Stimulated activated CD8-positive, alpha-beta memory T cell treated with anti-CD3 and anti-CD28 coated beads, Interleukin-15, amount 100 ng/mL, for 4 hours (primary cell): Measurements from ENCODE around the gene SRRM2.
A peak's percentile ranks its signal among the peaks of the same experiment; 100 is the strongest.

Source experiments
- DNase-seq, 2 donors: peaks; one replicate each; pipeline ENCODE4 v3.0.0-alpha.2; 2020; ENCODE audit warnings: low read depth in 2 of 2

SRRM2 gene

DNA sequence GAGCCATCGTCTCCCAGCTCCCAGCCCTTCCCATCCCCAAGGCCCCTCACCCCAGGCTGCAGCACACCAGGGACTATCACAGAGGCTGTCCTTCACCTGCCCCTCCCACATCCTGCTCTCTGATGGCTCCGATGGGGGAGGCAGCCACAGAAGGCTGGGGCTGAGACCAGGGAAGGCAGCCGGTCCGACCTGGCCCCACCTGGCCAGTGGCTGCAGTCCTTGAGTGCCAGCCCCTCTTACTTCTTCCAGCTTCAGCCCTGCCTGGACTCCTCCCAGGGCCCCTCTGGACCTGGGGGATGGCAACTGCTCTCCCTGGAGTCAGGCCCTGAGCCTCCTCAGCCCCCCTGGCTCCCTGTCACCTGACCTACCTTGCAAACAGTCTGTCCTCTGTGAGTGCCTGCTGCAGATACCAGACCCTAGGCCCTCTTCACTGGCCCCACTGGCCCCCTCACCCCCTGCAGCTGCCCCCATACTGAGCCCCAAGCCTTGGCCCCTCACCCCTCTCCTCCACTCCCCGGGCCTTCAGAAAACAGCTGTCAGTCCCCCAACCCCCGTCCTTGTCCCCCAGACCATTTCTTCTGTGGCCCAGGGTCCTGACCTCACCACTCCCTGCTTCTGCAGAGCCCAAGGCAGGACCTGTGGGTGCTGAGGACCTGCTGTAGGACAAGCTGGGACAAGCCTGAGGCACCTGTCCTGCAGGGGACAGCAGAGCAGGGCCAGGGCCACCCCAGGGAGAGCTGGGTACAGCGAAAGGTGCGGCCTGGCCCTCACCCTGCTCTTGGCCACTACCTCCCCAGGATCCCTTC is 12.6 kb upstream of the SRRM2 start:
- DNase-seq, result no peak

DNA sequence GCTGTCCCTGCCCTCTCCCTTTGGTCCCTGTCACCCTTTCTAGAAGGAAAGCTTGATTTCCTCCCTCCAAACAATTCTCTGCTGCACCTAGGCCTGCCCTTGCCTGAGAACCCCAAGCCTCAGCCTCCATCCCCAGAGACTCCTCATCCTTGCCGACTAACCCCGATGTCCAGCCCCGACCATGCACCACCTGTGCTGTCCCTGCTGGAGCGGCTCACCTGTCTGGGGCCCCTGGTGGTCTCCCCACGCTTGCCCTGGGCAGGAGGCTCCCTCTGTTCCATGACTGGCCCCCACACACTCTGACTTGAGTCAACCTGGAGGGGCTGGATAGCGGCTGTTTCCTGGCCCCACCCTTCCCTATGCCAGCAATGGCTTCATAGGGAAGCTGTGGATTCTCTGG is 12.0 kb upstream of the SRRM2 start:
- DNase-seq, result no peak

DNA sequence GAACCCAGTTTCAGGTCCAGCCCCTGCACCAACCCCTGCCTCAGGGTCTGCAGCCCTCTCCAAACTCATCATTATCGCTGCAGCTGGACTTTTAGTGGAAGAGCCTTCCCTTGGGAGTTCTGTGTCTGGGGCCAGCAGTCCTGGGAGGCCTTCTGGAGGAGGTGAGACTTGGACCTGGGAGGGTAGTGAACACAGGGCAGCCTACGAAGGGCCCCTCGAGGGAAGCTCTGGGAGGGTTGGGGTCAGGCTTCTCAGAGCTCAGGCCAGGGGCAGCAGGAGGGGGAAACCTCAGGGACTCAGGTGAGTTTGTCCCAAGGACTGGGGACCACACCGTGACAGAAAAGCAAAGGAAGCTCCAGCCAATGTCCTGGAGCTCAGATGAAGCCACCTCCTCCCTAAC is 11.3 kb upstream of the SRRM2 start:
- no peak for DNase-seq

DNA sequence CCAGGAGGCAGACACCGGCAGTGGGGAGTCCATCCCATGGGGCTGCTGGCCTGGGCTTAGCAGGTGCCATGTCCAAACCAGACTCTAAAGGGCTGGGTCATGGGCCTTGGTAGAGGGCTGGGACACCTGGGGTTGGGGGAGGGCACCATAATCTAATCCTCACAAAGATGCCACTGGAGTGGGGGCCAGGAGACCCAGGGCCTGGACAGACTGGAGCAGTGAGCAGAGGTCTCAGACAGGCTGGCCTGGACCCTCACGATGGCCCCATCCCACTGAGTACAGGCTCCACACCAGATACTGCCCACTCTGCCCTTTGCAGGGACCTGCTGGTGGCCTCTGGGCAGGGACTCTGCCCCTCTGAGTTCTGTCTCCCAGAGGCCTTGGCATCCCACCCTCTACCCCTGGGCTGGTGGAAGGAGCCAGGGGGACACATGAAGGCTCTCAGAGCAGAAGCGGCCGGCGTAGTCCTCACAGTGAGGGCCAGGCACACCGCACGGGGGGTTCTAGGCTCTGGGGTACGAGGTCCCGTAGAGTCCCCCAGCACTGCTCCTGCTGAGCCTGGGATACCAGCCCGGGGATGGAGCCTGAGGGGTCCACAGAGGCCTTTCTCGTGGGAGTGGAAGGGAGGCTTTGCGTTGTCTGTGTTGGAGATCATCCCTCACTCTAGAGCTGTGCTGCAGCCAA is 10.0 kb upstream of the SRRM2 start:
- DNase-seq, result no peak

DNA sequence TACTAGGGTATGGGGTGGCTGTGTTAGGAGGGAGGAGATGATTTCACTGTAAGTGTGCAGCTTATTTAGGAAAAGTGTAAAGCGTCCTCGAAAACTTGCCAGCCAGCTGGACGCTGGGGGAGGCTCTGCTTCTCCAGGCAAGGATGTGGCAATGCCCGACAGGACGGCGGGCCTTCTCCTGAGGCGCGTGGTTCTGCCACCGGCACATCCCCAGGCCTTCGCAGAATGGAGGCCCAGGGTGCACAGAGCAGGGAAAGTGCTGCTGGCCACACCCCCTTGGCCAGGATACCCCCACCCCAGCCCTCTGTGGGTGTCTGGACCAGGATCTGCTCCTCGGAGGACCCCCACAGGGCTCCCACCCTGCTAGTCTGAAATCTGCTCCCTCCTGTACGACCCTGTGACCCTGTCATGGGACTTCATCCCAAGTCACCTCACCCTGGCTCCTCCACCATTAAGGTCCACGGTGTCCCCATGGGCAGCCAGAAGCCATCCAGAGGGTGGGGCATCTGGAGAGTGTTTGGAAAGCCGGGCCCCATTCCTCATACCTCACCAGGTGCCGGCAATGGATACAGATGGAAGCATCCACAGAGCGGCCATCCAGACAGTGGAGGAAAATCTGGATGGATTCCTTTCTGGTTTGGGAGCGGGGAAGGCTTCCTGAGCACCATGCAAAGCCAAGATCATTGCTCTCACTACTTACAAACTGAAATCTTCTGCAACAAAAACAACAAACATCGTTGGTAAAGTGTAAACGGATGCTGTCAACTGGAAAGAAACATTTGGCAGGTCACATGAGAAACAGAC is 9.2 kb upstream of the SRRM2 start:
- no peak for DNase-seq

DNA sequence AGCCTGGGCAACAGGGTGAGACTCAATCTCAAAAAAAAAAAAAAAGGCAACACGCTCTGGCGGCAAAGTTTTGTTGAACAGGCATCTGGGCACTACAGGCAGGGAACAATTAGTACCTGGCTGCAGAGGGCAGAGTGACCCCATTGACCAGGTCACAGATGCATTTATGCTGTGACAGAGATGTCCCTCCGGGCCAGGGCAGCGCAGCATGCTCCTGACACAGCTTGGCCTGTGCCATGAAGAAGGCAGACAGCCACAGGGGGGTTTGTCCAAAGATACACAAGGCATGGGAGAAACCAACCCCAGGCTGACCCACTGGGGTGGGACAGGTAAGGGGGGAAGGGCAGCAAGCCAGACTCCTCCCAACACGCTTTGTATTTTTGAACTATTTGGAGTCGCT is 7.7 kb upstream of the SRRM2 start:
- DNase-seq, result no peak

DNA sequence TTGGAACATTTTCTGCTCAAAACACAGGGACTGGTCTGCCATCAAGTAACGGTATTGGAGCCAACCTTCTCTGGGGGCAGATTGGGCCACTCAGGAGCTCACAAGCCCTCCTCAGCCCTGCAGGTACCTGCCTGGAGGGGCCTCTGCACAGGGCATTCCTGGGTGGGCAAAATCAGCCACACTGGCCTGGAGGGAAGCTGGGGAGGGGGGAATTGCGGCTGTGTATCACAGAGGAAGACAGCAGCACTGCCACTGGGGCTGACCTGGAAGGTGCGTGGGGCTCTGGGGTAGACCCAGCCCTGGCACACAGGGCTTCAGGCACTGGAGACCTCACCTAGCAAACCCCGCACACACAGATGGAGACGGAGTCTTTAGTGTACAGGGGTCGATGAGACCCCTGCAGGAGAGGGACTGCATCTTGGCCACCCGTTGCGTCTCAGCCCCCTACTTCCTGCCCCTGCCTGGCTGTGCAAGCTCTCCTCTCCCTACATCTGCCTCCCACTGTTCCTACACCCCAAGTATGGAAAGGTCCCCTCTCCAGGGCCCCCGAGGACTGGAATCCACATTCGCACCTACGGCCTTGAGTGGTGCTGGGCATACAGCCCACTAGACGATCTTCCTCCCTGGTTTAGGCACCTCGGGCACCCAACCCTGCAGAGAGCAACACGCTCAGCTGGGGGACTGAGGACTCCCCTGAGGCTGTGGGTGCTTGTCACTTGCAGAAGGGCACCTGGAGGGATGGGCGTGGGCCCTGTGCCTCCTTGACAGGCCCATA is 7.1 kb upstream of the SRRM2 start:
- DNase-seq, result no peak

DNA sequence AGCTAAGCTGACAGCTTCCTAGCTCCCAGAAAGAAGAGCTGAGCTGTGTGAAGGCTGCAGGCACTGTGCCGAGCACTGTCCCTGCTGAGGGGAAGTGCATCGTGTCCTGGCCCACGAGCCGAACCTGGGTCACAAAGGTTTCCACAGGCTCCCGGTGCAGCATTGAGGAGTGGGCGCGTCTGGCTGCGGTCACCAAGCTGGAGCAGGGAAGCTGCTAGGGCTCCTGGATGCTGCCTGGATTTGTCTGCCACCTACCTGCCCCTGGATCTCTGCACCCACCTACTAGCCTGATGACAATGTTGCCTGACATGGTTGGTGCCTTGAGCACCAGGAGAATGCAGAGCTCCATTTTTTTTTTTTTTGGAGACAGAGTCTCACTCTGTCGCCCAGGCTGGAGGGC is 6.5 kb upstream of the SRRM2 start:
- DNase-seq, result no peak

DNA sequence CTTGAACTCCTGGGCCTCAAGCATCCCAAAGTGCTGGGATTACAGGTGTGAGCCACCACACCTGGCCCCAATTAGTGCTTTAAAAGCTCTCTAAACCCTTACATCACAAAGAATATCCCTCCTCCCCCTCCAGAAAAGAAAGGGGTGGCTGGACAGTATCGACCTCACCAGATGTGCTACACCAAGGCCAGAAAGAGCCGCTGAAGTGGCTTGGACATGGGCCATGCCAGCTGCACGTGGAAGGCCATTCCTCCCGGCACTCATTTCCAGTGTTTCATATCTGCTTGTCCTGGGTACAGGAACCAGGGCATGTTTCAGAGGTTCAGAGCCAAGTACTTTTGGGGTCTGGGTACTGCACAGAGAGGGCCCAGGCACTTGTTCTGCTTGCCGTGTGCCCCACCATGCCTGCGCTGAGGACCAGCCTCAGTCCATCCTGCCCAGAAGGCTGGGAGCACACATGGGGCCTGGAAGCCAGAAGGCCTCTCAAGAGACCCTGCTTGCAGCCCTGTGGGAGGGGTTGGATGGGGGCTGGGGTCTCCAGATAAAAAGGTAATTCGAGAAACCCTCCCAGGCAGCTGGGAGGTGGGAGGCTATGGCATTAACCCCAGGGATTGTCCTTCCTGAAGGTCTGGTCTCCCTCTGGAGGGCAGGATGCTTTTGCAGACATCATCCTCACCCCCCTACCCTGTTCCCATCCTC is 3.5 kb upstream of the SRRM2 start:
- DNase-seq, result no peak

DNA sequence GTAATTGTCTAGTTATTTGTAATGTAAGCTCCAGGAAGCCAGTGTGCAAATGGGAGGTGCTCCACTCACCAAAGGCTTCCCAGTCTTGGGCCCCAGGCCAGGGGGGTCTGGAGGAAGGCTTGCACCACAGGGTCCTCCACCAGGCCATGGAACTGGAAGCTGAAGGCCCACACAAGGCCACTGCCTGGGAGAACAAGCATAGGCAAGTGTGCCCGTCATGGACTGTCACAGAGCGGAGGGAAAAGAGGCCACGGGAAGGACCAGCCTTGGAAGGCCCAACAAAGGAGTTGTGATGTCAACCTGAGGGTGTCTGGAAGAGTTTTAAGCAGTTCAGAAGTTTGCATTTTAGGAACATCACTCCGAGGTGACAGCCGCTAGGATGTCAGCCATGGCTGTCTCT is 3.0 kb upstream of the SRRM2 start:
- DNase-seq, result no peak

DNA sequence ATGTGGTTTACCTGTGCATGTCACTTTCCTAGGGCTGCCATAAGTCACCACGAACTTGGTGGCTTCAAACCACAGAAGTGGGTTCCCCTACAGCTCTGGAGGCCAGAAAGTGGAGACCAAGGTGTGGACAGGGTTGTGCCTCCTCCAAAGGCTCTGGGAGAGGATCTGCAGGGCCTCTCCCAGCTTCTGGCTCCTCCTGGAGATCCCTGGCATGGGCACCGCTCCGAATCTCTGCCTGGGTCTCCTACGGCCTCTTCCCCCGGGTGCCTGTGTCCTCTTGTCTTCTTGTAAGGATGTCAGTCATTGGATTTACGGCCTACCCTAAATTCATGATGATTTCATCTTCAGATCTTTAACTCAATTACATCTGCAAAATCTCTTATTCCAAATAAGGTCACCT is 2.5 kb upstream of the SRRM2 start:
- no peak for DNase-seq

DNA sequence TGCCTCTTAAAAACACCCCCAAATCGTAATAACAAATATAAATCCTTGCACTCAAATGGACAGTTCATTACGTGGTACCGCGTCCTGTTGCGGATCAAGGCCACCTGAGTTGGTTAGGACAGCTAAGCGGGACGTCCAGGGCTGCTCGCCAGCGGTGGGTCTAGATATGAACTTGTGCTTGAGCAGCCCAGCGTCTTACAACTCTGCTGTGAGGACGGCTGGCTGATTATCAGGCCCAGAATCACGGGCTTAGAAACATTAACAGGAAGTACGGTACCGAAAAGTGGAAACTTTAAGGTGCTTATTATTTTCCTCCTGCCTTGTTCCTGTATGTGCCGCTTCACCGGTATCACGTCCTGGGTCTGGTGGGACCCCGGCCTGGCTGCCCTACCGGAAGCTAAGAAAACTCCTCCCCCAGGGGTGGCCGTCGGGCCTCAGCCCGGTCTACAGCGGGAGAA is 832 bp upstream of the SRRM2 start:
- no peak for DNase-seq

DNA sequence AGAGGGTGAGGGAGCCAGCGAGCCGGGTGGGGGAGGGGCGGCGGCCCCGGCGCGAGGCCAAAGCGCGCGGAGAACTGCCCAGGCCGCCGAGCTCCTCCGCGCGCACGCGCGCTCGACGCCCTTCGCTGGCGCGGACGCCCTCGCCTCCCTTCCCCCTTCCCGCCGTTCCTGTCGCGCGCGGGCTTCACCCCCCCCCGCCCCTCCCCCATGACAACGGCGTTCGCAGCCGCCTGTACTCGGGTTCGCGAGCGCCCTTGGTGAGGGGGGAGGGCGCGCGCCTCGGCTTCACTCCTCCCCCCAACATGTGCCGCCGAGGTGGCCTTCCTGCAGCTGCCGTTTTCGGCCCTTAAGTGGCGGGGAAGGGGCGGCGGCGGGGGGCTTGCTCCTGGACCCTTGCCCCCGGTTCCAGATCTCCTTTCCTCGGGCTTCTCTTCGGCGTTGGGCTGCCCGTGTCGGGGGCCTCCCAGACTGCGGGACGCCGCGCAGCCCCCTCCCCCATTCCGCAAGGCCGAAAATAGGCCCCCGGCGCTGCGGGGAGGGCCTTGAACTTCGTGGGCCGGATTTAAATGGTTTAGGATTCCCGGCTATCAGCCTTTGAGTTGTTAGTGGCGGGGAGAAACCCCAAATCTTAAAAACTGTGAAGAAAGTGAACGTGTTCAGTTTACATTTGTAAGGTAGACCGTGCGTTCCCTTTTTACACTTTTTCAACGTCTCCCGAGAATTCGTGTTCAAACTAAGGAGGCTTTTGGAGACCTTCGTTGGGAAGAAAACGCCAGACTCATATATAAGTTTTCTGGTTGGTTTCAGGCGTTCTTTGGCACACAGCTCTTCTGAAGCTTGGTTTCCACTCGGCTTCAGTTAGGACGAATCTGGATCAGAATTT is 653 bp downstream of the SRRM2 start:
- DNase-seq, result peak in 1 of 2 donors; percentile 30

DNA sequence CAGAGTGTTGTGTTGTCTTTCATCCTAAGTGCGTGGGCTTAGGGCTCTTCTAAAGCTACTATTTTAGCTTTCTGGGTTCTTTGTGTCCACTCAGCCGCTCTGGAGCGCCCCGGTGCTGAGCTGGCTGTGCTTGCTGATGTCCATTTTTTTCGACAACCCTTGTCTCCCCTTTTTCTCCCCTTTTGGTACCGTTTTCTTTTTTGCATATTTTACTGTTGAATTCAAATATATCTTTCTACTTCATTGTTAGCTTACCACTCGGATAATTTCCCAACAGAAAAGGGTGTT is 1.2 kb downstream of the SRRM2 start:
- no peak for DNase-seq

DNA sequence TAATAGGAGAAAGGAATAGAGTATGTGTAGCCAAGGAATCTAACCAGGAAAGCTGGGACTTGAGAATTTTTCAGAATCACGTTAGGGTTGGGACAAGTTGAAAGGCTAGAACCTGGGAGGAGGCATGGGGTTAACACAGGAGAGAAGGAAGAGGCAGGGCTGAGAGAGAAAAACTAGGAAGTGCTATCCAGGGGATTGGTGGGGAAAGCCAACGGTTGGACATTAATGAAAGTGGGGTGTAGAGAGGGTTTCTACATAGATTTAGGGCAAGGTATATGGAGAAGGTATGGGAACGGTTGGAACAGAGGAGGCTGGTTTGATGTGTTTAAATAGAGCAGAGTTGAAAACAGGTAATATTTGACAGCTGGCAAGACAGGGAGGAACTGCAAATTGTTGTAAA is 2.7 kb downstream of the SRRM2 start:
- DNase-seq, result no peak

DNA sequence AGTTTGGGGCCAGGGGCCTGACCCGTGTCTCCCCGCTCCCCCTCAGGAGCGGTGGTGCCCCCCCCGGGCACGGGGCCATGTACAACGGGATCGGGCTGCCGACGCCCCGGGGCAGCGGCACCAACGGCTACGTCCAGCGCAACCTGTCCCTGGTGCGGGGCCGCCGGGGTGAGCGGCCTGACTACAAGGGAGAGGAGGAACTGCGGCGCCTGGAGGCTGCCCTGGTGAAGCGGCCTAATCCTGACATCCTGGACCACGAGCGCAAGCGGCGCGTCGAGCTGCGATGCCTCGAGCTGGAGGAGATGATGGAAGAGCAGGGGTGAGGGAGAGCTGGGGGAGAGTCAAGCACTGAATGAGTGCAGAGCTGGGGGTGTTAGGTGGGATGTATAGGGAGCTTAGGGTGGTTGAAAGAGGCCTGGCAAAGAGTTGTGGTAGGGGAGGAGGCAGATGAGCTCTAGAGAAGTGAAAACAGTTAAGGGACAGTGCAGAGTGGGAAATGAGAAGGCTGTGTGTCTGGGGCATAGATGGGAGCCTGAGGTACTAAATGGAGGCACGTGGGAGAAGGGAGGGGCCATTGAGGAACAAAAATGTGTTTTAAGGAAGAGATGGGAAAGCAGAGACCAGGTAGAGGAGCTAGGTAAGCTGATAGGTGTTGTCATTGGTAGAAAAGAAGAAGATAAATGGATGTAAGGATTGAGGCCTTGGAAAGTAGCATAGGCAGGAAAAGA is 4.0 kb downstream of the SRRM2 start:
- no peak for DNase-seq

DNA sequence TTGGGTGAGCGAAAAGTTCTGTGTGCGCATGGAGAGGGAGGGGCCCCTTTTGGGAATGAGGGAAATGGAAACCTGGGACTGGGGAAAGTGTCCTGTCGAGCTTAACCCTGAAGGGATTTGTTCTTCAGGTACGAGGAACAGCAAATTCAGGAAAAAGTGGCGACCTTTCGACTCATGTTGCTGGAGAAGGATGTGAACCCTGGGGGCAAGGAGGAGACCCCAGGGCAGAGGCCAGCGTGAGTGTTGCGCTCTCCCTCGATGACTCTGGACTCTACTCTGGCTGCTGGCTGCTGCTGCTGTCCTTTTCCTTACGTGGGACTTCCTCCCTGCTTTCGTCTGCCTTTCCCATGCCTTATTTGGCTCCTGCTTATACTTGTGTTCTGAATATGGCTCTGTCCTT is 4.9 kb downstream of the SRRM2 start:
- no peak for DNase-seq

DNA sequence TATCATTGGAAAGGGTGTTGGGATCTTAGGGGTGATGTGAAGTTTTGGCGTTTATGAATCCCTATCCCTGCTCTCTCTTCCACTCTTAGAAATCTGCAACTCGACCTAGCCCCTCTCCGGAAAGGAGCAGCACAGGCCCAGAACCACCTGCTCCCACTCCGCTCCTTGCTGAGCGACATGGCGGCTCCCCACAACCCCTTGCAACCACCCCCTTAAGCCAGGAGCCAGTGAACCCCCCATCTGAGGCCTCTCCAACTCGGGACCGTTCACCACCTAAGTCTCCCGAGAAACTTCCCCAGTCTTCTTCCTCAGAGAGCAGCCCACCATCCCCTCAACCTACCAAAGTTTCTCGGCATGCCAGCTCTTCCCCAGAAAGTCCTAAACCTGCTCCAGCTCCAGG is 9.0 kb downstream of the SRRM2 start:
- DNase-seq, result no peak

DNA sequence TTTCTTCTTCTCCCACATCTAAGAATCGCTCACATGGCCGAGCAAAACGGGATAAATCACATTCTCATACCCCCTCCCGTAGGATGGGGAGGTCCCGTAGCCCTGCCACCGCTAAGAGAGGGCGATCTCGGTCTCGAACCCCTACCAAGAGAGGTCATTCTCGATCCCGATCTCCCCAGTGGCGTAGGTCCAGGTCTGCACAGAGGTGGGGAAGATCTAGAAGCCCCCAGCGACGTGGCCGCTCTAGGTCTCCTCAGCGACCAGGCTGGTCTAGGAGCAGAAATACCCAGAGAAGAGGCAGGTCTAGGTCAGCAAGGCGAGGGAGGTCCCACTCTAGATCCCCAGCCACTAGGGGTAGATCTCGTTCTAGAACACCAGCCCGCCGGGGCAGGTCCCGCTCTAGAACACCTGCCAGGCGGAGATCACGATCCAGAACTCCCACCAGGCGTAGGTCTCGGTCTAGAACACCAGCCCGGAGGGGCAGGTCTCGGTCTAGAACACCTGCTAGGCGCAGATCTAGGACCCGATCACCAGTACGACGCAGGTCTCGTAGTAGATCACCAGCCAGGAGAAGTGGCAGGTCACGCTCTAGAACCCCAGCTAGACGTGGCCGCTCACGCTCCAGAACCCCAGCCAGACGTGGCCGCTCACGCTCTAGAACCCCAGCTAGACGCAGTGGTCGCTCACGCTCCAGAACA is 9.6 kb downstream of the SRRM2 start:
- no peak for DNase-seq
